Astrocyte (in vitro differentiated cells and primary cell): ENCODE data around the gene MCM8.

Experiments
- CTCF ChIP-seq: IDR thresholded peaks from 2 replicates; pipeline ENCODE4 v1.5.1; 2011; ENCODE audit warnings: low read depth, mild to moderate bottlenecking, inconsistent platforms, low read length, moderate library complexity; ENCODE audit not compliant: insufficient read depth
- EZH2 ChIP-seq: IDR thresholded peaks from 2 replicates; pipeline ENCODE4 v1.6.1; 2012; ENCODE audit warnings: mild to moderate bottlenecking, low read length, inconsistent platforms; ENCODE audit not compliant: insufficient read depth

- TF ChIP-seq CTCF (no peak), EZH2 (no peak)
These were observed 56.7 kb downstream of the MCM8 start for GRCh38 chr20:6007094-6007528.
